Skeletal muscle satellite cell (primary cell): ENCODE measurements around the gene CASKIN2.

Experiments used
- H3K27me3 ChIP-seq: 2 replicates; pipeline ENCODE4 v1.7.0; 2013; ENCODE audit warnings: low read length; ENCODE audit not compliant: control insufficient read depth, insufficient read depth
- H3K36me3 ChIP-seq: 2 replicates; pipeline ENCODE4 v1.7.0; 2013; ENCODE audit warnings: mild to moderate bottlenecking, control low read depth, low read length; ENCODE audit not compliant: insufficient read depth
- H3K4me1 ChIP-seq: 2 replicates; pipeline ENCODE4 v1.7.0; 2013; ENCODE audit warnings: low read length; ENCODE audit not compliant: control insufficient read depth, insufficient read depth
- H3K4me2 ChIP-seq: 2 replicates; pipeline ENCODE4 v1.7.0; 2013; ENCODE audit warnings: mild to moderate bottlenecking, low read length
- H3K4me3 ChIP-seq: 2 replicates; pipeline ENCODE4 v1.7.0; 2013; ENCODE audit warnings: low read length
- H3K9ac ChIP-seq: 2 replicates; pipeline ENCODE4 v1.7.0; 2013; ENCODE audit warnings: mild to moderate bottlenecking, low read depth, low read length, moderate library complexity
- H3K9me3 ChIP-seq: replicated peaks from 2 replicates; pipeline ENCODE4 v1.7.0; 2013; ENCODE audit warnings: mild to moderate bottlenecking, control low read depth, low read length

Gene CASKIN2

DNA sequence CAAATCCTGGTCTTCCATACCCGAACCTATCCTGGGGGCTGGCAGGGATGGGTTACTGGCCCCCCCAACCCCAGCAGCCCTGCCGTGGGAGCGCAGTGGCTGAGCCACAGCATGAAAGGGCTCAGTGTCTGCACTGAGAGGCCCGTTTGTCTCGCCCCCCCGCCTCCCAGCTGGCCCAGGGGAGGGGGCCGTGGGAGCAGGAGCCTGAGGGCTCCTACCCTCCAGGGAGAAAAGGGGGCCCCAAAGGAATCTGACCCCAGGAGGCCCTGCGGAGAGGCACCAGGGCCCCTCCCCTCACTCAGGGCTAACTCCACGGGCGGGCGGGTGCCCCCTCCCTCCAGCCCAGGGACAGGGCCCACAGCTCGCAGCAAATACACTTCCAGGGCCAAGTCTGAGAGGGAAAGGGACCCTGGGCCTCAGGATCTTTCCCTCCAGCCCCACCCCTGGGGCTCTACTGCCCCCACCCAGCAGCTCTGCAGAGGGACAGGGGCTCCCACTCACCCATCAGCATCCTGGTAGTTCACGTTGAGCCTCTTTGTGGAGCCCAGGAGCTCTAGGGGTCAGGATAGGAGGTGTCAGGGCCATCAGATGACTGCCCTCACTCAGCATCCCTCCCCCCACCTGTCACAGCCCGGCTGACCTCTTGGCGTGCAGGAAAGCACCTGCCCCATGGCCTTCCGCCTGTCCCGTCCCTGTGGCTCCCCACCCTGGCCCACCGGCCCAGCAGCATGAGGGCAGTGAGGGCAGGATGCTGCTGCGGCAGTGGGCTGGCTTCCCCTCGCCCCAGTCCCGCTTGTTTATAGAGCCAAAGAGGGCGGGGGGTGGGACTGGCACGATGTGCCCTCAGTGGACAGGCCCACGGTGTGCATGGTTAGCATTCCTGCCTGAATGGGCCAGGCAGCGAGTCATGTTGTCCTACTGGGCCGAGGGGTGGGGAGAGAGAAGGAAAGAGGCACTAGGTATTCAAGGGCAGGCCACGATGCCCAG, 7.3 kb downstream of the CASKIN2 start:
- Histone ChIP-seq H3K9ac (no peak overlapping the region), H3K36me3 (peaks cover 14% of the 10 kb centered on the region), H3K4me2 (no peak overlapping the region), H3K4me1 (peaks cover 14% of the 10 kb centered on the region), H3K27me3 (no peaks in the 10 kb centered on the region), H3K4me3 (no peak overlapping the region), H3K9me3 (no peaks in the 10 kb centered on the region)

DNA sequence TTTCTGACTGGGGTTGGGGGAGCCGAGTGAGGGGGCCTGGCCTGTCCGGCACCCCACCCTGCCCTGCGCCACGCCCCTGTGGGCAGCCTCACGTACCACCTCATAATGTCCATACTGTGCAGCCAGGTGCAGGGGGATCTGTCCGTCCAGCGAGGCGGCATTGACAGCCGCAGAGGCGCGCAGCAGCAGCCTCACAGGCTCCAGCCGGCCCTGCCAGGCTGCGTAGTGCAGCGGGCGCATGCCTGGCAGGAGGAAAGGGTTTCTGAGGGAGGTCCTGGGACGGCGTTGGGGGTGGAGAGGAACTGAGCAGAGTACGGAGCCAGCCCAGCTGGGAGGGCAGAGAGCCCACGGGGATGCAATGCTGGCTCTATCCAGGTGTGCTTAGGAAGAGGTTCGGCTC, 8.4 kb downstream of the CASKIN2 start:
- H3K9me3 ChIP-seq: no peaks in the 10 kb centered on the region
- no peaks in the 10 kb centered on the region for H3K27me3 ChIP-seq
- H3K4me3 ChIP-seq: no peak overlapping the region
- H3K4me1 ChIP-seq: peaks cover 8% of the 10 kb centered on the region
- no peak overlapping the region for H3K4me2 ChIP-seq
- H3K9ac ChIP-seq: no peak overlapping the region
- peaks cover 16% of the 10 kb centered on the region for H3K36me3 ChIP-seq

DNA sequence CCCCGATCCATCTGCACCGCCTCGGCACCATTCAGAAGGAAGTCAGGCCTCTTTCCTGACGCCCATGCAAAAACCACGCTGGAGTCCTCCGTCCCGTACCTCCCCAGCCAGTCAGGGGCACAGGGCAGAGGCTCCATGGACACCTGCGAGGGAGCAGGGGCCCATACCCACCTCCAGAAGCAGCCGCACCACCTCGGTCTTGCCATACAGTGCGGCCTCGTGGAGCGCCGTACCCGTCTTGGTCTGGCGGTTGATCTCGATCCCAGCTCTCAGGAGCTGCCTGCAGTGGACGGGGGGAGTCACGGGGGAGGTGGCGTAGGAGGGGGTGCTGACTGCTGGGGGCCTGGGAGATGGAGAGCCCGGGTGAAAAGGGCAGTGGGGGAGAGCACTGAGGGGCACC, 9.2 kb downstream of the CASKIN2 start:
- Histone ChIP-seq H3K9me3 (no peaks in the 10 kb centered on the region), H3K36me3 (peaks cover 16% of the 10 kb centered on the region), H3K4me2 (no peak overlapping the region), H3K4me3 (no peak overlapping the region), H3K27me3 (no peaks in the 10 kb centered on the region), H3K9ac (no peak overlapping the region), H3K4me1 (peaks cover 7% of the 10 kb centered on the region)

DNA sequence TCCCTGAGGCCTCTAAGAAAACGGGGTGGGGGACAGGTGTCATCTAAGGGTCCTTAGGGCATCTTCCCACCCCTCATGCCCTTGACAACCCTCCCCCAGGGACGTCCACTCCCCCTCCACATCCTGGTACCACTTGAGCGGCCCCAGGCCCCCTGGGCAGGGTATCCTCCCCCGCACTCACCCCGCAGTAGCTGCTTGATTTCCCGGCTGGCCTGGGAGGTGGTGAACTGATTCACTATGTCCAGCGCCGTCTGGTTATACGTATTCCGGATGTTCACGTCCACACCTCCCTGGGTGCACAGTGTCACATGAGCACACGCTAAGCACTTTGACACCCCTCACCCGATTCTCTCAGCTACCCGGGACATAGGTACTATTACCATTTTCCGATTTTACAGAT, 9.7 kb downstream of the CASKIN2 start:
- Histone ChIP-seq H3K4me3 (no peak overlapping the region), H3K36me3 (peaks cover 16% of the 10 kb centered on the region), H3K4me1 (peaks cover 7% of the 10 kb centered on the region), H3K4me2 (no peak overlapping the region), H3K9me3 (no peaks in the 10 kb centered on the region), H3K9ac (no peak overlapping the region), H3K27me3 (no peaks in the 10 kb centered on the region)

DNA sequence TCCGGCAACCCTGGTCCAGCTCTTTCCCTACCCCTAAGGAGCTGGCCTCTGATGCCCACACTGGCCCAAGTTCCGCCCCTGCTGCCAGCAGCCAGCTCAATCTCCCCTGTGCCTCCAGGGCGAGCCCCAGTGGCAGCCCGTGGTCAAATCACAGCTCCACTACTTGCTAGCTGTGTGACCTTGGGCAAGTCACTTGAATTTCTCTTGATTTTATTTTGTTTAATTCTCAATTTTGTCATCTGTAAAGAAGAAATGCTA, 10.3 kb downstream of the CASKIN2 start:
- Histone ChIP-seq H3K4me3 (no peak overlapping the region), H3K4me2 (no peak overlapping the region), H3K4me1 (peaks cover 7% of the 10 kb centered on the region), H3K9me3 (no peaks in the 10 kb centered on the region), H3K36me3 (peaks cover 19% of the 10 kb centered on the region), H3K27me3 (no peaks in the 10 kb centered on the region), H3K9ac (no peak overlapping the region)

DNA sequence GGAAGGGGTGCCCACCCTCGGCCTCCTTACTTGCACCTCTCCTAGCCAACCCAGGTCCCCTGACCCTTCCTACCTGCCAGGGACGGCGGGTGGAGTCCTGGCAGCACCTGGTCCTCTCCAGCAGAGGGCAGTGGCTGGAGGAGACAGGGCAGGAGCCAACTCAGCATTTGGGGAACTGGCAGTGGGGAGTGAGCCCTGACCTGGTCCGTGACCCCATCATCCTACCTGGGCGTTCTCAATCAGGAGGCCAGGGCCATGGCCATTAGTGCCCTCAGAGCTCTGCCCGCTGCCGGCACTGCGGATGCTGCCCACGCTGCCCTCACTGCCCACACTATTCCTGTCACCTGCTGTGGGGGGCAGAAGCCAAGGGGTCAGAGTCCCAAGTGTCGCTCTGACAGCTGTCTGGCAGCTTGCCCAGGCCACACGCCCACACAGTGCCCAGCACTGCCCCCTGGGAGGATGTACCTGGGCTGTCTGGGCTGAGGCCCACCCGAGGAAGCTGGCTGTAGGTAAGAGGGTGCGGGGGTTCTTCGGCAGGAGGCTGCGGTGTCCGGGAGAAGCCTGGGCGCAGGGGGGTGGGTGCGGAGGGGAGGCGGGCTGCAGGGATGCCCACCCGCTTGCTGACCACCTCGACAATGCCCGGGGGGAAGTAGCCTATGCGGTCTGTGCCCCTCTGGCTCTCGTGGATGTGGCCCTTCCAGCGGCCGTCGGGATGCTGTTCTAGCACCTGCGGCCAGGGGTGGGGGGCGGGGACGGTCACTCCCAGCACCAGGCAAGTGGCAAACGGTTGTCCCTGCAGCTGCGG, 10.8 kb downstream of the CASKIN2 start:
- Histone ChIP-seq H3K4me1 (peaks cover 7% of the 10 kb centered on the region), H3K36me3 (peaks cover 25% of the 10 kb centered on the region), H3K27me3 (no peaks in the 10 kb centered on the region), H3K4me3 (no peak overlapping the region), H3K9me3 (no peaks in the 10 kb centered on the region), H3K9ac (no peak overlapping the region), H3K4me2 (no peak overlapping the region)

DNA sequence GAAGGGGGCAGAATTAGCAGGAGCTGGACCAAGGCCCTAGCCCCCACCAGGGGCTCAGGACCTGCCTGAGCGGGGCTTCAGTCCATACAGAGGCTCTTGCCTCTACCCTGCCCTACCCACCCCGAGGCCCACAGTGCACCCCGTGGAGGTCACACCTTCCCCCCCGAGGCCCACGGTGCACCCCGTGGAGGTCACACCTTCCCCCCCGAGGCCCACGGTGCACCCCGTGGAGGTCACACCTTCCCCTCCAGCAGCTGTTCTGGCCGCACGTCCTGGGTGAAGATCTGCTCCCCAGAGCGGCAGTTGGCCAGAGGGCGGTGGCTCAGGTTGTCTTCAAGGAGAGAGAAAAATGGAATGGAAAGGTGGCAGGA, 11.4 kb downstream of the CASKIN2 start:
- Histone ChIP-seq H3K4me2 (no peak overlapping the region), H3K36me3 (peaks cover 30% of the 10 kb centered on the region), H3K9me3 (no peaks in the 10 kb centered on the region), H3K4me3 (no peak overlapping the region), H3K4me1 (peaks cover 7% of the 10 kb centered on the region), H3K27me3 (no peaks in the 10 kb centered on the region), H3K9ac (no peak overlapping the region)

DNA sequence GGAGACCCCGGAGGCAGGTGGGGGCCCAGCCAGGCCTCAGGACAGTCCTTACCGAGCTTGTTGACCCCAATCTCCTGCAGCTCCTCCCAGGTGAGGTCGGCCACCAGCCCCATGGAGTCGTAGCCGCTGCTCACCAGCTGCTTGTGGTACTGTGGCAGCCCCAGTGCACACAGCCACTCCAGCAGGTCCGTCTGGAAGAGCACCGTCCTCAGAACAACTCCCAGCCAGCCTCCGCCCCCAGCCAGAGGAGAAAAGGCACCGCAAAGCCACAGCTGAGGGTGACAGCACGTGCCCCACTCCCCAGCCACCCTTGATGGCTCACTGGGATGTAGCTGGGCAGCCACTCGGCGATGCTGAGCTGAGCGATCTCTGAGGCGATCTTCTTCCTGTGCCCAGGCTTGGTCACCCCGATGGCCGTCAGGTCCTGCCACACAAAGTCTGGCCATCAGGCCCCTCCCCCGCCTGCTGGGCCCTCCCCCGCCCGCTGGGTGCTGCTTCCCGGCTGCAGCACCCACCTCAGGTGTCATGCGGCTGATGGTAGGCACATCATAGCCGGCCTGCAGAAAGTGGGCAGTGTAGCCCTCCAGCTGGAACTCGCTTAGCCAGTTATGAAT, 11.9 kb downstream of the CASKIN2 start:
- Histone ChIP-seq H3K4me2 (no peak overlapping the region), H3K36me3 (peaks cover 35% of the 10 kb centered on the region), H3K9me3 (no peaks in the 10 kb centered on the region), H3K9ac (no peak overlapping the region), H3K4me1 (peaks cover 3% of the 10 kb centered on the region), H3K4me3 (no peak overlapping the region), H3K27me3 (no peaks in the 10 kb centered on the region)

DNA sequence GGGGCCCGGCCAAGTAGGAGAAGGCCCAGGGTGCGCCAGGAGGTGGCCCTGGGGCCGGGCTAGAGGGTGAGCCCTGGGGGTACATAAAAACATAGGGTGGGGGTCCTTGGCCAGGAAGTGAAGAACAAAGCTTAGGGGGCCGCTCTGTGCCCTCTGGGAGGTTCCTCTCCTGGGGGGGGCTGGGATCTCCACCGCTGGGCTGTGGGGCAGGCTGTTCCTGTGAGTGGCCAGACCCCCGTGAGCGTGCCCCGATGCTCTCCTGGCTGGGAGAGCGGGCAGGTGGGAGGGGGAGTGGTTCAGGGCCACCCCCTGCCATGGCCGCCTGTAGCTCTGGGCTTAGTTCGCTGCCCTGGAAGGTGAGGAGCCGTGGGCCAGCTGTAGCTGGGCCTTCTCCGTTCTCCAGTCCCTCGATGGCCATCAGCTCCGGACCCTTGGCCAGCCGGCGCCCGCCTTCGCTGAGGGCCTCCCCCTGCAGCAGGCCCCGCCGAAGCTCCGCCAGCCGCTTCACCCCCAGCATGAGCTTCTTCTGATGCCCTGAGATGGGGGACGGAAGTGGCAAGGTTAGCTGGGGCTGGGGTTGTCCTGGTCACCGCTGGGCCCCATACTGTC, 12.5 kb downstream of the CASKIN2 start:
- H3K9me3 ChIP-seq: no peaks in the 10 kb centered on the region
- no peak overlapping the region for H3K4me3 ChIP-seq
- no peak overlapping the region for H3K4me2 ChIP-seq
- H3K4me1 ChIP-seq: no peaks in the 10 kb centered on the region
- H3K9ac ChIP-seq: no peak overlapping the region
- no peaks in the 10 kb centered on the region for H3K27me3 ChIP-seq
- peaks cover 40% of the 10 kb centered on the region for H3K36me3 ChIP-seq

DNA sequence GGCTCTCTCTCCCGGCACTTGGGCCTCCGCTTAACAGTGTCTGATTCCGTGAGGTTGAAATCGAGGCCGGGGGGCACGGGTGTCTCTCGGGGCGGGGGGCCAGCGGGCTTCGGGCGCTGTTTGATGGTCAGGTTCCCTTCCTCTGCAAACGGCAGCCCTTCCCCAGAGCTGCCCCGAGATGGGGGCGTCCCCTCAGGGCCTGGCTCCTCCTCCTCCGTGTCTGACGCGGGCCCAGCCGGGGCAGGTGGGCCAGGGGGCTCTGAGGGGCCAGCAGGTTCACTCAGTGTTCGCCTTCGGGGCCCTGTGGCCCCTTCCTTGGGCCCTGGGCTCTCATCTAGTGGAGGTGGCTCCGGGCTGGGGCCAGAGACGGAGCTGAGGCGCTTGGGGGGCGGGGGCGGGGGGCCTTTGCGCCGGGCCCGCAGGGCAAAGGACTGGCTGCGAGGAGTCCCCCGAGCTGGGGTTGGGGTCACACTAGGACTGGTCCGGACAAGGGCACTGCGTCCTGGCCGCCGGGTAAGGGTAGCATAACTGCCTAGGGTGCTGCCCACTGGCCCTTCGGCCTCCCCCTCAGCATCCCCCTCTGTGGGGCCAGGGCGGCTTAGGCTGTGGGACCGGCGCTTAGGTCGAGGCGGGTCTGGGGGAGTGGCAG, 13.1 kb downstream of the CASKIN2 start:
- H3K9me3 ChIP-seq: no peaks in the 10 kb centered on the region
- H3K4me1 ChIP-seq: no peaks in the 10 kb centered on the region
- H3K36me3 ChIP-seq: peaks cover 38% of the 10 kb centered on the region
- no peaks in the 10 kb centered on the region for H3K27me3 ChIP-seq
- H3K4me3 ChIP-seq: no peak overlapping the region
- H3K9ac ChIP-seq: no peak overlapping the region
- H3K4me2 ChIP-seq: no peak overlapping the region
